H7 (cell line): ENCODE measurements around the gene HNRNPA1L2. TPM values are rescaled to one million over a fixed set of nuclear protein-coding genes. Genes with fewer than 3 reads are reported as not detected.
"Not testable (repeated sequence)": the region's sequence is repeated elsewhere in the genome, so short reads cannot be mapped to it uniquely, and the experiment has no call there.

Experiments
- DNase-seq: peaks from one replicate; pipeline ENCODE4 v3.0.0; 2012
- H3K27me3 ChIP-seq: 2 replicates; pipeline ENCODE4 v1.6.0; 2011; ENCODE audit warnings: mild to moderate bottlenecking, low read length; ENCODE audit not compliant: control insufficient read depth, insufficient read depth
- H3K36me3 ChIP-seq: replicated peaks from 2 replicates; pipeline ENCODE4 v1.5.1; 2011; ENCODE audit warnings: low read length; ENCODE audit not compliant: control insufficient read depth, insufficient read depth
- H3K4me3 ChIP-seq: 2 replicates; pipeline ENCODE4 v1.5.1; 2011; ENCODE audit warnings: low read depth, mild to moderate bottlenecking, control low read depth, low read length, moderate library complexity; ENCODE audit not compliant: insufficient read depth
- total RNA-seq: library from RNA; depleted of rRNA; stranded (reverse); fragments of >200 nt; shearing (Covaris generic); gene quantifications from 2 replicates; pipeline ENCODE4 v1.2.3, GENCODE V29; 2014; rRNA removed

HNRNPA1L2 gene
- total RNA-seq, 1 experiment from 2014 or later, result 1.7 TPM

DNA sequence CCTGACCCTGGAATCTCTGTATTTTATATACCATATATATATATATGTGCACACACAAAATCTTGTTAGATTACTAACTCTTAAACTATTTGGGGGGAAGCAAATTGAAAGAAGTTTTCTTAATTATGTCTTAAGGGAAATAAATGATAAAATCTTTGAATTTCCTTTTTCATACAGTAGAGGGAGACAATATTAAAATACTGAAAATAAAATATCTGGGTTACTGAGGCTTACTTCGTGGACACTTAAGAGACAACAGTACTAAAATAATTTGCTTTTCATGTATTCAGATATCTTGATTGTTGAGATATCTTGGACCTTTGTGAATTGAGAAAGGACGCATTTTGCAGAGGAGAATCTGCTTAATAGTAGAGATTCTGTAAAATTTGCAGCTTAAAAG, 27.4 kb downstream of the HNRNPA1L2 start:
- Histone ChIP-seq H3K27me3 (no peaks in the 10 kb centered on the region), H3K4me3 (no peak overlapping the region), H3K36me3 (no peaks in the 10 kb centered on the region; the same call in 1 of the 2 replicates)
- DNase-seq, result no peak

DNA sequence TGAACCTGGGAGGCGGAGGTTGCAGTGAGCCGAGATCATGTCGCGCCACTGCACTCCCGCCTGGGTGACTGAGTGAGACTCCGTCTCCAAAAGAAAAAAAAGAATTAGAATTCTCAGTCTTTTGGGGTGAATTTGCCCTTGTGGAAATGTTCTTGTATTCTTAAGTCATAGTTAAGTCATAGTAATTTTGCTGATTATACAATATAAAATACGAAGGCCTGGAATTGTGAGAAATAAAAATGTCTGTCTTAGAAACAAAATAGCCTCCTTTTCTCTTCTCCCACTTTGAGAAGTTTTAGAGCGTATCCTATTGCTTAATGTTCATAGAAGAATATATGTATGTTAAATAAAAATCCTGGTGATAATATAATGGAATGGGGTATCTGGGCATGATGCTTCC, 28.5 kb downstream of the HNRNPA1L2 start:
- DNase-seq, result no peak
- H3K4me3 ChIP-seq, result no peak overlapping the region
- H3K36me3 ChIP-seq, result peaks cover 1% of the 10 kb centered on the region
- no peaks in the 10 kb centered on the region for H3K27me3 ChIP-seq

DNA sequence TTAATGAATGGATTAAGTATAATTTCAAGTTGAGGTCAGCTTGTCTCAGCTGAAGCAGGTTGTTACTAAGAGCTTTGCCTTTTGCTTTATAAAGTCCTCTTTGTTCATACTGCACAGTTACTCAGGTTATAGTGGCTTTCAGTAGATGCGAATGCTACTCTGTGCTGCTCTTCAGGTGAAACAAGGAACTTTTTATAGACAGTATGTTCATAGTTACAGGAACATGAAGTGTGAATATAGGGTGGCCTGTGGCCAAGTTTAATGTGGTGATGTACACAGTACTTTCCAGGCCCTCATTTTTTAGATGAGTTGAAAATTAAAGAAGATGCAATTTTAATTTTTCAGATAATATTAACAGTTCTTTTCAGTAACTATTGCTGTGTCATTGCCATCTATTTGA, 31.2 kb downstream of the HNRNPA1L2 start:
- Histone ChIP-seq H3K27me3 (no peaks in the 10 kb centered on the region), H3K36me3 (peaks cover 2% of the 10 kb centered on the region), H3K4me3 (no peak overlapping the region)
- no peak for DNase-seq

DNA sequence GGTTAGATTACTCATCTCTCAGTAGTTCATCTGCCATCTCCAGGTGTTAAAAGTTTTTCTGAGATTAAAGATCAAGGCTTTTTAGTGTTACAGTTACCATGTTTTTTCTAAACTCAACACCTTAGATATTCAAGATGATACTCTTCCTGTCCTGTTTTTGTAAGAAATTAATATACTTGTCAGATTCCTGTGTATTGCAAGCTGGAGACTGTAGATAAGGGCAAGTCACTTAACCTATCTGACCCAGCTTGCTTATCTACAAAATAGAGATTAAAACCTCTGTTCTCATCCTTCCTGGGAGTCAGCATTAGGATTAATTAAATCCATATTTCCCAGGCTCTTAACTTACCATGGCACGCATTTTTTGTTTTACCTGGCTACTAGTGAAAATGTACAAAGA, 35.6 kb downstream of the HNRNPA1L2 start:
- no peak for DNase-seq
- Histone ChIP-seq H3K4me3 (no peak overlapping the region), H3K27me3 (no peaks in the 10 kb centered on the region), H3K36me3 (peaks cover 6% of the 10 kb centered on the region)

DNA sequence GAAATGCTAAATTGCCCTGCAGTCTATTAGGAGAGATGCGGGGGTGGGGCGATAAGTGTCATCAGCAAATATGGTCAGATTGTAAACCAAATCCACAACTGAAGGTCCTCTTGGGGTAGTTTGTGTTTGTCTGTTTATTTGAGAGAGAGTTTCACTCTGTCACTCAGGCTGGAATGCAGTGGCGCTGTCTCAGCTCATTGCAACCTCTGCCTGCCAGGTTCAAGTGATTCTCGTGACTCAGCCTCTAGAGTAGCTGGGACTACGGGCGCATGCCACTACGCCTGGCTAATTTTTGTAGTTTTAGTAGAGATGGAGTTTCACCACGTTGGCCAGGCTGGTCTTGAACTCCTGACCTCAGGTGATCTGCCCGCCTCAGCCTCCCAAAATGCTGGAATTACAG, 43.6 kb downstream of the HNRNPA1L2 start:
- not testable (repeated sequence) for H3K27me3 ChIP-seq, H3K36me3 ChIP-seq, DNase-seq, H3K4me3 ChIP-seq

DNA sequence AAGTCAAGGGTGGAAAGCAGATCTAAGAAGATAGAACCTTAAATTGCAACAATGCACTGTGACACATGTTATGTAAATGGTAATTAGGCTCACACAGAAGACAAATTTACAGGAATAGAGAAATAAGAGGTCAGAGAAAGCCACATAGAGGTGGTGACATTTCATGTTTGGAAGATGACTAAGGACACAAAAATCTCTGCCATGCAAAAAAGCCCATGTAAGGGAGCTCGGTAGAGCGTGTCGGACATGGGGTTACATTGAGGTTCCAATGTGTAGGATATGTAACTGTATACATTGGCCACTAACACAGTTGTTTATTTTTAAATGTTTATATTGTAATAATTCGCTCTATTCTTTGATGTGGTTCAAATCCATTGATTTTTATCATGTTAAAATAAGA, 44.1 kb downstream of the HNRNPA1L2 start:
- Histone ChIP-seq H3K4me3 (no peak overlapping the region), H3K27me3 (no peaks in the 10 kb centered on the region), H3K36me3 (peaks cover 1% of the 10 kb centered on the region; the same call in 1 of the 2 replicates)
- DNase-seq, result no peak

Other genes with a start within 250 kb of the HNRNPA1L2 start
- gene THSD1, start 236.3 kb upstream of the HNRNPA1L2 start, total RNA-seq, result 0.07 TPM in 2 replicates
- 13.8 and 21.3 TPM in 2 replicates for gene VPS36, start 191.8 kb upstream of the HNRNPA1L2 start, total RNA-seq
- gene CKAP2, start 187.0 kb upstream of the HNRNPA1L2 start, total RNA-seq, result 35.8 and 55.8 TPM in 2 replicates
- 39.9 and 47.7 TPM in 2 replicates for gene SUGT1, start 10.4 kb downstream of the HNRNPA1L2 start, total RNA-seq
- gene CNMD, start 97.4 kb downstream of the HNRNPA1L2 start, total RNA-seq, result 42.6 and 51.7 TPM in 2 replicates
- 0.83 and 1.6 TPM in 2 replicates for gene PCDH8, start 206.2 kb downstream of the HNRNPA1L2 start, total RNA-seq